Thymus (tissue), 11 donors: ENCODE results near the gene PRSS56. TPM values are rescaled to one million over a fixed set of nuclear protein-coding genes. Genes with fewer than 3 reads are reported as not detected.

ENCODE experiments used
- DNase-seq, 9 donors: peaks; one replicate each; pipeline ENCODE4 v3.0.0-alpha.2; 2013; ENCODE audit warnings: low spot score in 9 of 9, low read depth in 6 of 9, missing footprints in 1 of 9
- H3K27ac ChIP-seq, 2 donors: one replicate each; pipeline ENCODE4 v1.5.1; 2013; ENCODE audit warnings: control low read depth in 1 of 2, low read depth in 1 of 2, low read length in 1 of 2, mild to moderate bottlenecking in 1 of 2, moderate library complexity in 1 of 2
- H3K27me3 ChIP-seq, 2 donors: one replicate each; pipeline ENCODE4 v1.5.1; 2013; ENCODE audit warnings: low read length in 1 of 2; ENCODE audit not compliant: control insufficient read depth in 2 of 2, insufficient read depth in 1 of 2
- H3K36me3 ChIP-seq, 2 donors: one replicate each; pipeline ENCODE4 v1.5.1; 2013; ENCODE audit warnings: low read length in 1 of 2, mild to moderate bottlenecking in 1 of 2, moderate library complexity in 1 of 2; ENCODE audit not compliant: control insufficient read depth in 2 of 2, insufficient read depth in 2 of 2
- H3K4me1 ChIP-seq, 2 donors: one replicate each; pipeline ENCODE4 v1.5.1; 2013; ENCODE audit warnings: low read length in 2 of 2; ENCODE audit not compliant: control insufficient read depth in 2 of 2, insufficient read depth in 2 of 2
- H3K4me3 ChIP-seq, 2 donors: one replicate each; pipeline ENCODE4 v1.5.1; 2013; ENCODE audit warnings: low read length in 2 of 2, control low read depth in 1 of 2, mild to moderate bottlenecking in 1 of 2
- H3K9me3 ChIP-seq, 2 donors: one replicate each; pipeline ENCODE4 v1.5.1; 2013; ENCODE audit warnings: low read length in 1 of 2, mild to moderate bottlenecking in 1 of 2; ENCODE audit not compliant: control insufficient read depth in 2 of 2, insufficient read depth in 1 of 2
- WGBS: extraction: QIAGEN DNeasy Blood & Tissue Kit; methylation state at CpG from one replicate; pipeline ENCODE4 v1.1.7; 2013; 5-methylcytosine and 5-hydroxymethylcytosine counted together
- polyA plus RNA-seq: library from polyadenylated mRNA; stranded (reverse); fragments of 200-250 nt; gene quantifications from one replicate; pipeline ENCODE4 v1.2.3, GENCODE V29; 2013
- total RNA-seq: library from RNA; stranded (reverse); fragments of 120-200 nt; gene quantifications from one replicate; pipeline ENCODE4 v1.2.4, GENCODE V29; 2013
- donor health status: healthy.

PRSS56 gene
- total and polyA plus RNA-seq, 2 donors = 0.09 to 0.19 TPM

DNA sequence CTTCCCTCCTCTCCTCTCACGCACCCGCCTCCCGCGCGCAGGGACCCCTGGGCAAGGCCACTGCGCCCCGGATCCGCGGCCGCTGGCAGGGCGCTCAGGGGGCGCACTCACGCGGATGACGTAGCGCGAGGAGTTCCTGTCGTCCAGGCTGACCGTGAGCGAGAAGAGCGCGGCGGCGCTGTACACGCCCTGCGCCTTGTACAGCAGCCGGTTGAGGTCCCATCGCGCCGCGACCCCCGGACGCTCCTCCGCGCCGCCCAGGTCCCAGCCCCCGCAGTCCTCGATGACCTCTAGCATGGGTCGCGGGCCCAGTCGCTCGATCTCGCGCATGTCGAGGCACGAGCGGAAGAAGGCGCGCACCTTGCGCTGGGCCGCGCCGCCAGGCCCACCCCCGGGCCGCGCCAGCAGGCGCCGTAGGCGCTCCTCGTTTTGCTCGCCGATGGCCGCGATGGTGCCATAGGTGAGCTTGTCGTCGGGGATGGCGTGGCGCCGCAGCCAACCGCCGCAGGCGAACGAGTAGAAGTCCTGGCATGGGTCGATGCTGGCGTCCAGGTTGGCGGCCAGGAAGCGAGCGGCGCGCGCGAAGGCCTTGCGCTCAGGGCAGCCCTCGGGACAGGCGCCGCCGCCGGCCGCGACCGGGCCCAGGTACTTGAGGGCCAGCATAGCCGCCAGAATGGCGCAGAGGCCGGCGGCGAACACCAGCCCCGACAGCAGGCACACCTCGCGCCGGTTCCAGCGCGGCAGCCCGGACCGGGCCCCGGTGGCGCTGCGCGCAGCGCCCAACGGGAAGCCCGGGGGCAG lies 34.2 kb upstream of the PRSS56 start:
- DNase-seq = no peak
- no peak overlapping the region for H3K27ac ChIP-seq
- no peak overlapping the region for H3K4me3 ChIP-seq
- H3K9me3 ChIP-seq = peaks cover 0 to 8% of the 10 kb centered on the region in 2 donors
- H3K4me1 ChIP-seq = peaks cover 0 to 10% of the 10 kb centered on the region in 2 donors
- H3K27me3 ChIP-seq = peaks cover 64 to 96% of the 10 kb centered on the region in 2 donors
- 5% methylated on average over 111 of the region's 111 CpGs for WGBS
- no peaks in the 10 kb centered on the region for H3K36me3 ChIP-seq

DNA sequence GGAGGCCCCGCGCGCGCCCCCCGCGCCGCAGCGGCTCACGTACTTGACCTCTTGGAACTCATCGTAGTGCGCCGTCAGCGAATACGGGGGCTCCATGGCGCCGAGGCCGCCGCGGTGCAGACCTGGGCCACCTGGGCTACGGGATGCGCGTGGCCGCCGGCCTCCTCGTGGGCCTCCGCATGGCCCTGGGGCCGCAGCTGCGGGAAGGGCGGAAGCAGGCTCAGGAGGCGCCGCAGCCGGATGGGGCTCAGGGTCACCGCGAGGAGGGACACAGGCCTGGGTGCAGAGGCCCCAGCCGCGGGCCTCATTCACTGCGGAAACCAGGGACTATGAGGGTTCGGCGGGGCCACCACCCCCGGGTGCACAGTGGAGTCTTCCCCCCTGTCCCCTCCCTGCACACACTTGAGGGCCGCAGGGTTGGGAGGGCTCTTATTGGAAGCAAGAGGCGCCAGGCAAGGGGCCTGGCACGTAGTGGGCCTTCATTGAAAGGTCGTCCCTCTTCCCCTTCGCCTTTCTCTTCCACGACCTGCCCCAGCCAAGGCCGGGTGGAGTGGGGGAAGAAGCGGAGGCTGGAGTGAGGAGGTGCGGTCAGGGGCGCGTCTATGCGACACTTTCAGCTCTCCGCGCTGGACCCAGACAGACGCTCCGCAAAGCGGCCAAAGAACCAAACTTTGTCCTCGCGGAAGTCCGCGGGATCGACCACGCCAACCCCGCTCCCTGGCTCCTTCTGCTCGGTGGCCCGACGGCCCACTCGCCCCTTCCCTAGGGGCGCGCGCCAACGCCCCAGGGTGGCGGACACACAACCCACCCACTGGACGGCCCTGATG lies 33.4 kb upstream of the PRSS56 start:
- Histone ChIP-seq H3K36me3 (no peaks in the 10 kb centered on the region), H3K4me3 (peak overlapping the region in 1 of 2 donors; percentile 32), H3K27me3 (peaks cover 67 to 95% of the 10 kb centered on the region in 2 donors), H3K4me1 (peaks cover 0 to 10% of the 10 kb centered on the region in 2 donors), H3K27ac (no peak overlapping the region), H3K9me3 (peaks cover 0 to 8% of the 10 kb centered on the region in 2 donors)
- no peak for DNase-seq
- 6% methylated on average over 74 of the region's 74 CpGs for WGBS

DNA sequence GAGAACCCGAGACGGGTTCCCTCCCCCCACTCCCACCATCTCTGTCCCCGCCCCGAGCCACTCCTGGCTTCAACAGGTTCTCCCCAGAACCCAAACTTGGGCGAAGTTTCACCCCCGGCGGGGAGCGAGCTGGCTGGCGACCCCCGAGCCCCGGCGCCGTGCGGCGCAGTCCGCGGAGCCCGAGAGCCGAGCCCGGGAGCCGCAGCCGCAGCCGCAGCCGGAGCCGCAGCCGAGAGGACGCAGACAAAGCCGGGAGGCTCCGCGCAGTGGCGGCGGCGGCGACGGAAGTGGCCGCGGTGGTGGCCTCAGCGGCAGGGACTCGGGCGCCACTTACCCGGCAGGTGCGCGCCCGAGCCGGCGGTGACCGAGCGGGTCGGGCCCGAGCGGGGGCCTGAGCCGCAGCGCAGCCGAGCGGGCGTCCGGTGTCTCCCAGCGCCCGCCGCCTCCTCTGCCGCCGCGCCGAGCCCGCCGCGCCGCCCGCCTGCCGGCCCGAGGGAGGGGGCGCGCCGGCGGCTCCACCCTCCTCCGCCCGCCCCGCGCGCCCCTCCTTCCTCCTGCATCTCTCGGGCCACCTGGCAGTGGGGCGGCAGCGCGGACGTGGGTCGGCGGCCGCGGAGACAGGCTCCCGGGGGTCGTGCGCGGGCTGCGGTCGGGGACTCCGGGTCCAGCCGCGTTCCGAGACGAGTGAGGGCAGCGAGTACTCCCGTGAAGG lies 32.6 kb upstream of the PRSS56 start, which contains the start of gene ECEL1:
Gene ECEL1 (minus strand): TSS at position 450 of the 712 bp plus-strand sequence. CDS start 1,181 bp downstream, outside the sequence.
- peaks cover 67 to 90% of the 10 kb centered on the region in 2 donors for H3K27me3 ChIP-seq

DNA sequence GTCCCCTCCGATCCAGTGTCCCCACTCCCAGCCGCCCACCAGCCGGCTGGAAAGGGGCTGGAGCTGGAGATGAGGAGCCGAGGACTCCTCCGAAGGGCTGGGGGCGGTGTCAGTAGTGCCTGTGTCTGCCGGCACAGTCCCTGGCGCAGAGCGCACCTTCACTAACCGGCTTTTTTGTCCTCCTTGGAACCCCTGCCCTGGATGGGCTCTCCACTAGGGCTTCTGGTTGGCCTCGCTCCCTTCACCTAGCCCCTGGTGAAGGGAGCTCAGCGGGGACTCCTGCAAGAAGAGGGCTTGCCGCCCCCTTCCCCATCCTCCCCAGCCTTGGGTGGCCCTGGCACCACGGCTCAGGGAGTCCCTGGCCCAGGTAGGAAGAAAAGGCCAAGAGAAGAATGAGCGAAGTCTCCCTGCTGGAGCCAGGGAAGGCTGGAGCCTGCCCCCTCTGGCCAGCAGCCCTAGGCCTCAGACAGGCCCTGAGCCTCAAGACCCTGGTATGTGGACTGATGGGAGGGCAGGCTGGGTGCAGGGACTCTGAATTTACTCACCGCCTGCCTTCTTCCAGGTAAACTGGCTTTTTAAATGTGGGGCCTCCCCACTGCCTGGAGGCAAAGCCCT lies 32.0 kb upstream of the PRSS56 start:
- DNase-seq = no peak
- H3K27me3 ChIP-seq = peaks cover 67 to 90% of the 10 kb centered on the region in 2 donors
- H3K4me3 ChIP-seq = peak overlapping the region in 1 of 2 donors; percentile 32
- no peak overlapping the region for H3K27ac ChIP-seq
- H3K4me1 ChIP-seq = peaks cover 0 to 10% of the 10 kb centered on the region in 2 donors
- peaks cover 0 to 8% of the 10 kb centered on the region in 2 donors for H3K9me3 ChIP-seq
- H3K36me3 ChIP-seq = no peaks in the 10 kb centered on the region
- 59% methylated on average over 16 of the region's 16 CpGs for WGBS

More for the DNA sequence above, 32.6 kb upstream of the PRSS56 start, which contains the start of gene ECEL1:
- WGBS = 1% methylated on average over 102 of the region's 102 CpGs
- H3K4me1 ChIP-seq = peaks cover 0 to 10% of the 10 kb centered on the region in 2 donors
- H3K36me3 ChIP-seq = no peaks in the 10 kb centered on the region
- peaks cover 0 to 8% of the 10 kb centered on the region in 2 donors for H3K9me3 ChIP-seq
- no peak for DNase-seq
- peak within 1 kb of the TSS in 1 of 2 donors; percentile 32 for H3K4me3 ChIP-seq
- H3K27ac ChIP-seq = no peak within 1 kb of the TSS

DNA sequence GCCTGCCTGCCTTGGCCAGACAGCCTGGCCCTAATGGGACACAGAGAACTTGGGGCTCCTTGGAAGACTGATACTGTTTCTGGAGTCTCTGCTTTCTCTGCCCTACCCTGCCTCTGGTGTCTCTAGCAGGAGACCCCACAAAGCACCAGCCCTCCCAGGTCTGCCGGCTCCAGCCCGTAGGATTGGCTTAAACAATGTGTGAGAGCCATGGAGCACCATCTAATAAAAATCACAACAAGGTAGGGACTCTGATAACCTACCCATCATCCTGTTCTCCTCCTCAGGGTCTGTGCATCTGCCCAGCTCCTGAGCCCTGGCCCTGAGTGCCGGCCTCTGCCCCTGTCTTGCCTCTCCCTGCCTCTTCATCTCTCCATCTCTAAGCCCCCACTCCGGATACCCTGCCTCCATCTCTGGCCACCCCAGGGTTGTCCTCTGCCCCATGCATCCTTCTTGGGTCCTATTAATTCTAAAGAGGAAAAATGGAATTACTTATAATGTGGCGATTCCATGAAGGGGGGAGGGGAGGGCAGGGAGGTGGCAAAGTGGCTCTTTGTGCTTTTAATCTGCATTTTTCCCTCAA lies 31.4 kb upstream of the PRSS56 start:
- no peak overlapping the region for H3K27ac ChIP-seq
- H3K36me3 ChIP-seq = no peaks in the 10 kb centered on the region
- no peak for DNase-seq
- WGBS = 95% methylated on average over 5 of the region's 5 CpGs
- peaks cover 0 to 8% of the 10 kb centered on the region in 2 donors for H3K9me3 ChIP-seq
- H3K4me3 ChIP-seq = no peak overlapping the region
- H3K4me1 ChIP-seq = peaks cover 0 to 10% of the 10 kb centered on the region in 2 donors
- H3K27me3 ChIP-seq = peaks cover 66 to 87% of the 10 kb centered on the region in 2 donors

DNA sequence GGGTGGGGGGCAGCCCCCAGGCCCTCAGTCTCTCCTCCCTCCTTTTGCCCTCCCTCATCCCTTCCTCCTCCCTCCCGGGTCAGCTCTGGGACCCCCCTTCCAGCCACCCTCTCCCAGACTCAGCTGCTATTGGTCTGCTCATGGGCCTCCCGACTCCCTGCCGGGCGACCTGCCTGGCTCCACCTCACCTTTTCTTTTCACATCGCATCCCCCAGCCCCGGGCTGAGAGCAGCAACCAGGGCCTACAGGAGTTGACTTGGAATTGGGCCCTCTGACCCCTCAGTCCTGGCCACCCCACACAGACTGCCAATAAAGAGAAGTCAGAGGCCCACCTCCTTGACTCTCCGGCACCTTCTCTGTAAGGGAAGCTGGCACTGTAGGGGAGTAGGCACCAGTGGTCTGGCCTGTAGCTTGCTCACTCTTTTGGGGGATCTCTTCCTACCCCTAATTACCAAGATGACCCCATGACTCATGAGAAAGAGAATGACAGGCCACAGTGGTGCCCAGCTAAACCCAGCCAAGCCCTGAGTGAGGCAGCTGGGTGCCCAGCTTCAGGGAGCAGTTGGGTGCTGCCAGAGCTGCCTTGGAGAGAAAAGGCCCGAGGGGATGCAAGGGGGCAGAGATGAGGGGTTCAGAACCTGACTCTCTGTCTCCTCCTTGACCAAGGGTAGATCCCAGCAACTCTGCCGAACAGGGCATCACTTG lies 30.5 kb upstream of the PRSS56 start:
- Histone ChIP-seq H3K27me3 (peaks cover 57 to 87% of the 10 kb centered on the region in 2 donors), H3K4me3 (no peak overlapping the region), H3K27ac (no peak overlapping the region), H3K9me3 (peaks cover 0 to 6% of the 10 kb centered on the region in 2 donors), H3K36me3 (no peaks in the 10 kb centered on the region), H3K4me1 (peaks cover 0 to 10% of the 10 kb centered on the region in 2 donors)
- no peak for DNase-seq
- 89% methylated on average over 9 of the region's 9 CpGs for WGBS

DNA sequence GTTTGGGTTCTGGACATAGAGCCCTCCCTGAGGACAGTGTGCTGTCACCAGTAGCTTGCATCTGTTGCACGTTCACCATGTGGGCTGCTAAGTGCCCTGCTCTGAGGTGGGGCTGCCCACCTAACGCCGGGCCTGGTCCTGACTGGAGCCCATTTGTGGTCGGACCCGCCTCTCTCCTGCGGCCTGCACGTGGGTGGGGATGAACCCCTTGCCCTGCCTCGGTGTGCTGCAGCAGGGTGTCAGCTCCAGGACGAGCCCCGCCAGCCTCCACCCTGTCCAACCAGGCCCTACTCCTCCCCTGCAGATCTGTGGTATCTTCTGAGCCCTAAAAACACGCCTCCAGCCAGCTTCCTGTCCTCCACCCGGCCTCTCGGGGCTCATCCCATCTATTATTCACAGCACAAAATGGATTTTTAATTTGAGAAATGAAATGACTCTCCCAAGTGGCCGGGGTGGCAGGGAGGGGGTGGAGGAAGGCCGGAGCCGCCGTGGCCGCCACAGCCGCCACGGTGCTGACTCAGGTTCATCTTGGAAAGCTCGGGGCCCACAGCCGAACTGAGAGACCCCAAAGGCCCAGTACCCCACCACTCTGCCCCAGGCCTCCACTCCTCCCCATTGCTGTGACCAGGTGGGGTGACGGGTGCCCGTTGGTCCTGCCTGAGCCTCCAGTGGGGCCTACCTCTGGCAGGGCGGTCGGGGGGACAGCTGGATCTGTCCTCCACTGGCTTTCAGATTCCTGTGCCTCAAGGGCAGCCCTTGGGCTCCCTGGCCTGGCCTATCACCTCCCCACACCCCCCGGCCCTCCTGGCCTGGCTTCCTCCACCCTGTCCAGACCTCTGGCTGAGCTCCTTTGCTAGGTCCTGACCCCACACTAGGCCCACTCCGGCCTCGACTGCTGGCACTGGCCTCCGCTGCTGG lies 29.7 kb upstream of the PRSS56 start:
- Histone ChIP-seq H3K4me1 (peaks cover 0 to 10% of the 10 kb centered on the region in 2 donors), H3K36me3 (no peaks in the 10 kb centered on the region), H3K4me3 (no peak overlapping the region), H3K27me3 (peaks cover 49 to 83% of the 10 kb centered on the region in 2 donors), H3K27ac (no peak overlapping the region), H3K9me3 (peaks cover 0 to 4% of the 10 kb centered on the region in 2 donors)
- no peak for DNase-seq
- WGBS = 92% methylated on average over 30 of the region's 30 CpGs
